AG04449 (cell line): Measurements from ENCODE around the gene COX6B2.
"Not testable (repeated sequence)": the region's sequence is repeated elsewhere in the genome, so short reads cannot be mapped to it uniquely, and the experiment has no call there.

ENCODE experiments used
- CTCF ChIA-PET: fragments of 350-600 bp; formaldehyde crosslinking; extraction: SDS; loops from one replicate; lab custom pipeline; 2021; ENCODE audit warnings: antibody characterized with exemption; lab: Yijun Ruan, JAX
- POLR2A ChIA-PET: fragments of 400-600, 350-600 bp; formaldehyde crosslinking; extraction: SDS; loops from one replicate; lab custom pipeline; 2020; ENCODE audit warnings: antibody characterized with exemption, inconsistent platforms; lab: Yijun Ruan, JAX
- DNase-seq: peaks from one replicate; pipeline ENCODE4 v3.0.0-alpha.2; 2010; ENCODE audit warnings: low read depth, low spot score
- H3K4me3 ChIP-seq: 2 replicates; pipeline ENCODE4 v1.5.1; 2011; ENCODE audit warnings: low read depth, mild to moderate bottlenecking, control low read depth, low read length
- TF ChIP-seq, protein P1 (sequence below): IDR thresholded peaks from one replicate; pipeline ENCODE4 v1.5.1; 2011; ENCODE audit warnings: mild to moderate bottlenecking, moderate library complexity, low read length, control low read depth, inconsistent platforms; ENCODE audit not compliant: insufficient read depth; ENCODE audit errors: missing control alignments

COX6B2 gene

DNA sequence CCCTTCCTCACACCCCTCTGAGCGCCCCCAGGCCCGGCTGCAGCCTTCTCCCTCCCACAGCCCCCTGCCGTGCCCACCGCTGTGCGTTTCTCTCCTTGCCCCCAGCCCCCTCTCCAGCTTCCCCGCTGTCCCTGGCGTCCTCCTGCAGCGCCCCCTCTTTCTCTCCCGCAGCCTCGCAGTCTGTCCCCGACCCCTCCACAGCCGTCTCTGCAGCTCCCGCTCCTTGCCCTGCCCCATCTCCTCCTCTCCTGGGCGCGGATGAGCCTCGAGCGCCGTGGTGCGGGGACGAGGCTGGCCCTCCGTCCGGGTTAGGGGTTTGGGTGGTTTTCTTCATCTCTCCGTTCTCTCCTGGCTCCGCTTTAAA, 13.8 kb downstream of the COX6B2 start:
- DNase-seq = no peak
- ChIA-PET POLR2A (no interaction called here), CTCF (no interaction called here)
- TF ChIP-seq, protein P1, sequence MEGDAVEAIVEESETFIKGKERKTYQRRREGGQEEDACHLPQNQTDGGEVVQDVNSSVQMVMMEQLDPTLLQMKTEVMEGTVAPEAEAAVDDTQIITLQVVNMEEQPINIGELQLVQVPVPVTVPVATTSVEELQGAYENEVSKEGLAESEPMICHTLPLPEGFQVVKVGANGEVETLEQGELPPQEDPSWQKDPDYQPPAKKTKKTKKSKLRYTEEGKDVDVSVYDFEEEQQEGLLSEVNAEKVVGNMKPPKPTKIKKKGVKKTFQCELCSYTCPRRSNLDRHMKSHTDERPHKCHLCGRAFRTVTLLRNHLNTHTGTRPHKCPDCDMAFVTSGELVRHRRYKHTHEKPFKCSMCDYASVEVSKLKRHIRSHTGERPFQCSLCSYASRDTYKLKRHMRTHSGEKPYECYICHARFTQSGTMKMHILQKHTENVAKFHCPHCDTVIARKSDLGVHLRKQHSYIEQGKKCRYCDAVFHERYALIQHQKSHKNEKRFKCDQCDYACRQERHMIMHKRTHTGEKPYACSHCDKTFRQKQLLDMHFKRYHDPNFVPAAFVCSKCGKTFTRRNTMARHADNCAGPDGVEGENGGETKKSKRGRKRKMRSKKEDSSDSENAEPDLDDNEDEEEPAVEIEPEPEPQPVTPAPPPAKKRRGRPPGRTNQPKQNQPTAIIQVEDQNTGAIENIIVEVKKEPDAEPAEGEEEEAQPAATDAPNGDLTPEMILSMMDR = peak; percentile 43
- peak overlapping the region; percentile 74 for H3K4me3 ChIP-seq

GRCh38 chr19:55339889-55340783, 14.4 kb downstream of the COX6B2 start:
- POLR2A ChIA-PET = interaction anchor here (0.7 to 1.6 kb wide), 8 partner anchors 9 to 81 kb away, joined by 3 to 18 read pairs (median 6); partner anchors contain the start of genes HSPBP1, IL11, PPP6R1 and UBE2S
- TF ChIP-seq, protein P1 = no peak
- H3K4me3 ChIP-seq = peak overlapping the region; percentile 74
- no peak for DNase-seq
- CTCF ChIA-PET = interaction anchor here (1.0 to 3.4 kb wide), 9 partner anchors 10 to 127 kb away, joined by 3 to 27 read pairs (median 7); no protein-coding TSS in a partner anchor

- peak within 1 kb of the TSS; percentile 74 for H3K4me3 ChIP-seq
- CTCF ChIA-PET = interaction anchor here (0.9 to 3.4 kb wide), 12 partner anchors 9 to 128 kb away, joined by 3 to 27 read pairs (median 5); no protein-coding TSS in a partner anchor
- TF ChIP-seq, protein P1 = peak; percentile 47
- peak; percentile 100 for DNase-seq
- POLR2A ChIA-PET = interaction anchor here (0.6 to 1.6 kb wide), 12 partner anchors 10 to 113 kb away, joined by 3 to 18 read pairs (median 4); partner anchors contain the start of genes GARIN5B, HSPBP1, IL11 and PPP6R1
Measured at GRCh38 chr19:55339105-55339888, 15.2 kb downstream of the COX6B2 start, which contains the start of gene KMT5C. Gene KMT5C, plus strand, starts transcription at chr19:55339876. Its CDS starts 2,061 bp downstream, at chr19:55341937.

DNA sequence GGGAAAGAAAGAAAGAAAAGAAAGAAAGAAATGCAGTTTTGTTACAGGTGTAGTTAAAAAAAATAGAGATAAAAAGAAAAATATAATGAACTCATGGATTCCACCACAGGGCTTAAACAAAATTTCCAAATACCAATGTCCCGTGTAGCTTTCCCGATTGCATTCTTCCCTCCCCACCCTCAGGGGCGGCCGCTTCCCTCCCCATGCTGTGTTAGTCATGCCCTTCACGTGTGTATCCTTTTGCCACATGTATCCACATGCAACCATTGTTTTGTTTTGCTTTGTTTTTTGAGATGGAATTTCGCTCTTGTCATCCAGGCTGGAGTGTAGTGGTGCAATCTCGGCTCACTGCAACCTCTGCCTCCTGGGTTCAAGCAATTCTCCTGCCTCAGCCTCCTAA, 18.4 kb downstream of the COX6B2 start:
- POLR2A ChIA-PET = interaction anchor here (0.5 kb wide), 1 partner anchor 9 kb away, joined by 3 read pairs; no protein-coding TSS in a partner anchor
- no peak overlapping the region for H3K4me3 ChIP-seq
- DNase-seq = no peak
- CTCF ChIA-PET = interaction anchor here (1.0 to 1.9 kb wide), 2 partner anchors 34 to 44 kb away, joined by 3 to 8 read pairs; no protein-coding TSS in a partner anchor
- TF ChIP-seq, protein P1 = no peak

DNA sequence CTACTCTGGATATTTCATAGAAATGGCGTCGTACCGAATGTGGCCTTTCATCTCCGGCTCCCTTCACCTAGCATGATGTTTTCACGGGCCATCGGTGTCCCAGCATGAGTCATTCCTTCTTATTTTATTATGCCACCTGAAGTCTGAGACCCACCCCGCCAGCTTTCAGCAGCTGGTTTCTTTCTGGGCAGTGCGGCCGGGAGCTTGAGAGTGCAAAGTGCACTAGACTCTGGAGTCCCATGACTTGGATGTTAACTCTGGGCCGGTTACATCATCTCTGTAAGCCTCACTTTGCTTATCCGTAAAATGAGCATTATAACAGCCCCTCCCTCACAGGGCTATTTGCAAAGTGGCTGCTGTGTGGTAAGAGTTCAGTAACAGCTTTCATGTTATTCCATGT, 20.6 kb downstream of the COX6B2 start:
- POLR2A ChIA-PET = no interaction called here
- no peak for DNase-seq
- no peak overlapping the region for H3K4me3 ChIP-seq
- TF ChIP-seq, protein P1 = no peak
- CTCF ChIA-PET = interaction anchor here (0.6 kb wide), 1 partner anchor 41 kb away, joined by 4 read pairs; no protein-coding TSS in a partner anchor

DNA sequence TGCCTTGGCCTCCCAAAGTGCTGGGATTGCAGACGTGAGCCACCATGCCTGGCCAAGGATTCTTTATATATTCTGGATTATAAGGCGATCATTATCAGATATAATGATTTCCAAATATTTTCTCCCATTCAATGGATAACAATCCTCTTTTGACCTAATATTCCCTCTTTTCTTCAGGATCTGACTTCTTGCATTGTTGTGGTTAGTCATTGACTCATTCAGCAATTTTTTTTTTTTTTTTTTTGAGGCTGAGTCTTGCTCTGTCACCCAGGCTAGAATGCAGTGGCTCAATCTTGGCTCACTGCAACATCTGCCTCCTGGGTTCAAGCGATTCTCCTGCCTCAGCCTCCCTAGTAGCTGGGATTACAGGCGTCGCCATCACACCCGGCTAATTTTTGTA, 24.7 kb downstream of the COX6B2 start:
- POLR2A ChIA-PET, DNase-seq, H3K4me3 ChIP-seq: not testable (repeated sequence)
- CTCF ChIA-PET = interaction anchor here (0.7 to 1.3 kb wide), 2 partner anchors 9 to 11 kb away, joined by 3 to 4 read pairs; no protein-coding TSS in a partner anchor

DNA sequence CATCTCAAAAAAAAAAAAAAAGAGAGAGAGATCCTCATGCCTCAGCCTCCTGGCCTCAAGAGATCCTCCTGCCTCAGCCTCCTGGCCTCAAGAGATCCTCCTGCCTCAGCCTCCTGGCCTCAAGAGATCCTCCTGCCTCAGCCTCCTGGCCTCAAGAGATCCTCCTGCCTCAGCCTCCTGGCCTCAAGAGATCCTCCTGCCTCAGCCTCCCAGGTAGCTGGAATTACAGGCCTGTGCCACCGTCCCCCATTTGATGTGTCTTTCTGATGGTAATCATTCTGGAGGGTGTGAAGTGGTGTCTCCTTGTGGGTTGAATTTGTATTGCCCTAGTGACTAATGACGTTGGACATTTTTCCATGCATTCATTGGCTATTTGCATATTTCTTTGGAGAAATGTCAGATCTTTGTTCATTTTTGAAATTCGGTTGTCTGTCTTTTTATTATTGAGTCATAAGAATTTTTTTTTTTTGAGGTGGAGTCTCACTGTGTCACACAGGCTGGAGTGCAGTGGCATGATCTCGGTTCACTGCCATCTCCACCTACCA, 25.7 kb downstream of the COX6B2 start:
- H3K4me3 ChIP-seq, CTCF ChIA-PET, DNase-seq, POLR2A ChIA-PET: not testable (repeated sequence)
